Neutrophil (primary cell): Measurements from ENCODE around the gene TRIM56.
"Not testable (repeated sequence)": the region's sequence is repeated elsewhere in the genome, so short reads cannot be mapped to it uniquely, and the experiment has no call there.

Source experiments
- H3K27ac ChIP-seq: fragments of 200-600 bp; sonication (generic); 2 replicates; pipeline ENCODE4 v1.5.1; 2016; ENCODE audit warnings: mild to moderate bottlenecking, moderate library complexity
- H3K27me3 ChIP-seq: fragments of 200-600 bp; sonication (generic); 2 replicates; pipeline ENCODE4 v1.6.0; 2016; ENCODE audit warnings: mild to moderate bottlenecking
- H3K36me3 ChIP-seq: fragments of 200-600 bp; sonication (generic); 2 replicates; pipeline ENCODE4 v1.5.1; 2017
- H3K4me1 ChIP-seq, 2 experiments: fragments of 200-600 bp in 1 of 2; sonication (generic) in 1 of 2; 1 replicate in 1 of 2; 2 replicates in 1 of 2; pipeline versions ENCODE4 v1.5.1 to v1.6.1; 2013 to 2016; ENCODE audit warnings: low read depth in 1 of 2, low read length in 1 of 2, mild to moderate bottlenecking in 1 of 2, moderate library complexity in 1 of 2; ENCODE audit not compliant: control insufficient read depth in 1 of 2, insufficient read depth in 1 of 2
- H3K4me3 ChIP-seq, 2 experiments: fragments of 200-600 bp in 1 of 2; sonication (generic) in 1 of 2; 1 replicate in 1 of 2; 2 replicates in 1 of 2; pipeline ENCODE4 v1.5.1; 2013 to 2016; ENCODE audit warnings: low read depth in 1 of 2, low read length in 1 of 2, mild to moderate bottlenecking in 1 of 2, moderate library complexity in 1 of 2
- H3K9me3 ChIP-seq: fragments of 200-600 bp; sonication (generic); 2 replicates; pipeline ENCODE4 v1.5.1; 2016
- TF ChIP-seq, protein P1 (sequence below): fragments of 200-600 bp; sonication (generic); IDR thresholded peaks from 2 replicates; pipeline ENCODE4 v1.5.1; 2016; ENCODE audit warnings: antibody characterized with exemption

Gene TRIM56

DNA sequence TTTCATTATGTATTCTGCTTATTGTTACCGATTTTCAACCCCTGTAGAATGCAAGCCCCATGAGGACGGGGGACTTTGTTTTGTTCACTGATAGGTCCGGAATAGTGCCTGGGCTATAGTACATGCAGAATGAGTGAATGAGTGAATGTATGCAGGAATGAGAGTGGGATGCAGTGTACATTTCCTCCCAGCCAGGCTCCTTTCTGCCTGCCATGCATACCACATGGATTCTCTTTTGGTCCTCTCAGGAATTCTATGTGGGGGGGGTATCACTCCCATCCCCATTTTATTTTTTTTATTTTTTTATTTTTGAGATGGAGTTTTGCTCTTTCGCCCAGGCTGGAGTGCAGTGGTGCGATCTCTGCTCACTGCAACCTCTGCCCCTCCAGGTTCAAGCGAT is 16.7 kb downstream of the TRIM56 start:
- H3K9me3 ChIP-seq, result no peaks in the 10 kb centered on the region
- H3K4me1 ChIP-seq, result peaks cover 15 to 17% of the 10 kb centered on the region in 2 experiments
- H3K36me3 ChIP-seq, result no peaks in the 10 kb centered on the region
- TF ChIP-seq, protein P1, sequence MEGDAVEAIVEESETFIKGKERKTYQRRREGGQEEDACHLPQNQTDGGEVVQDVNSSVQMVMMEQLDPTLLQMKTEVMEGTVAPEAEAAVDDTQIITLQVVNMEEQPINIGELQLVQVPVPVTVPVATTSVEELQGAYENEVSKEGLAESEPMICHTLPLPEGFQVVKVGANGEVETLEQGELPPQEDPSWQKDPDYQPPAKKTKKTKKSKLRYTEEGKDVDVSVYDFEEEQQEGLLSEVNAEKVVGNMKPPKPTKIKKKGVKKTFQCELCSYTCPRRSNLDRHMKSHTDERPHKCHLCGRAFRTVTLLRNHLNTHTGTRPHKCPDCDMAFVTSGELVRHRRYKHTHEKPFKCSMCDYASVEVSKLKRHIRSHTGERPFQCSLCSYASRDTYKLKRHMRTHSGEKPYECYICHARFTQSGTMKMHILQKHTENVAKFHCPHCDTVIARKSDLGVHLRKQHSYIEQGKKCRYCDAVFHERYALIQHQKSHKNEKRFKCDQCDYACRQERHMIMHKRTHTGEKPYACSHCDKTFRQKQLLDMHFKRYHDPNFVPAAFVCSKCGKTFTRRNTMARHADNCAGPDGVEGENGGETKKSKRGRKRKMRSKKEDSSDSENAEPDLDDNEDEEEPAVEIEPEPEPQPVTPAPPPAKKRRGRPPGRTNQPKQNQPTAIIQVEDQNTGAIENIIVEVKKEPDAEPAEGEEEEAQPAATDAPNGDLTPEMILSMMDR, result no peak
- no peak overlapping the region for H3K27ac ChIP-seq
- peaks cover 46% of the 10 kb centered on the region for H3K27me3 ChIP-seq
- H3K4me3 ChIP-seq, result no peak overlapping the region

DNA sequence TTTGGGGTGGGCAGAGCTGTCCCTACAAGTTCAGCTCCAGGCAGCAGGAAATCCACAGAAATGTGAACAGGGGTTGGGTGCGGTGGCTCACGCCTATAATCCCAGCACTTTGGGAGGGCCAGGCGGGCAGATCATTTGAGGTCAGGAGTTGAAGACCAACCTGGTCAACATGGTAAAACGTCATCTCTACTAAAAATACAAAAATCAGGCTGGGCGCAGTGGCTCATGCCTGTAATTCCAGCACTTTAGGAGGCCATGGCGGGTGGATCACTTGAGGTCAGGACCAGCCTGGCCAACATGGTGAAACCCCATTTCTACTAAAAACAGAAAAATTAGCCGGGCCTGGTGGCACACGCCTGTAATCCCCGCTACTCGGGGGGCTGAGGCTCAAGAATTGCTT is 18.4 kb downstream of the TRIM56 start:
- not testable (repeated sequence) for H3K9me3 ChIP-seq
- H3K4me1 ChIP-seq, result peaks cover 31 to 33% of the 10 kb centered on the region in 2 experiments

DNA sequence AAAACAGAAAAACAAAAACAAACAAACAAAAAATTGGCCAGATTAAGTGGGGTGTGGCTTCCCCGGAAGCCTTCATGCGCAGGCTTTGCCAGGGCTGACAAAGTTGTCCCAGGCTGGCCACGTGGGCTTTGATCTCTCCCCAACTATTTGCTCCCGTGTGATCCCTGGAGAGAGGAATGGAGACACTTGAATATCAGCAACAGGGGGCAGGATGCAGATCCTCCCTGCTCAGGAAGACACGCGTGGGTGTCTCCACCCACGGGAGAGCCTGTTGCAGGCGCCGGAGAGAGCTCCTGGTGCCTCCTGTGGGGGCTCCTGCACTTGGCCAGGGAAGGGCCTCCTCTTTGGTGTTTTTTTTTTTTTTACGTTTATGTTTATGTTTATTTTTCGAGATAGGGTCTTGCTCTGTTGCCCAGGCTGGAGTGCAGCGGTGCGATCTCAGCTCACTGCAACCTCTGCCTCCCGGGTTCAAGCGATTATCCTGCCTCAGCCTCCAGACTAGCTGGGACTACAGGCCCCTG is 19.0 kb downstream of the TRIM56 start:
- H3K27me3 ChIP-seq, result peaks cover 41% of the 10 kb centered on the region
- no peaks in the 10 kb centered on the region for H3K9me3 ChIP-seq
- TF ChIP-seq, protein P1, result no peak
- H3K27ac ChIP-seq, result no peak overlapping the region
- no peak overlapping the region for H3K4me3 ChIP-seq
- H3K36me3 ChIP-seq, result no peaks in the 10 kb centered on the region
- peaks cover 32 to 34% of the 10 kb centered on the region in 2 experiments for H3K4me1 ChIP-seq

More for the DNA sequence above, 18.4 kb downstream of the TRIM56 start:
- peaks cover 46% of the 10 kb centered on the region for H3K27me3 ChIP-seq
- not testable (repeated sequence) for H3K27ac ChIP-seq, H3K4me3 ChIP-seq, H3K36me3 ChIP-seq

DNA sequence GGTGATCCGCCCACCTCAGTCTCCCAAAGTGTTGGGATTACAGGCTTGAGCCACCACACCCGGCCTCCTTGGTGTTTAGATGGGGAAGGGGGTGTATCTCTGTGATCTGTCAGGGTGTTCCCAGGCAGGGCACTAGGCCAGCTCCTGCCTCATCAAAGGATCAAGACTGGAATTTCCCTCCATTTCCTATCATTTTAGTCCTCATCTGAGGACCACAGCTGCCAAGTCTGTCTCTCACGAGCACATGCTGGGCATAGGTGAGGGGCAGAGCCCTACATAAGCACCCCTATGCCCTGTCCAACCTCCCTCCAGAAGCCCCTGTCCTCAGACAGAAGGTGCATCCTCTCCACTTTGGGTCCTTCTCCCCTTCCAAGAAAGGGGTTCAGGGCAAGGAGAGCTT is 19.5 kb downstream of the TRIM56 start:
- TF ChIP-seq, protein P1, result no peak
- Histone ChIP-seq H3K9me3 (no peaks in the 10 kb centered on the region), H3K4me1 (peaks cover 31 to 34% of the 10 kb centered on the region in 2 experiments), H3K4me3 (no peak overlapping the region), H3K36me3 (no peaks in the 10 kb centered on the region), H3K27ac (no peak overlapping the region), H3K27me3 (peaks cover 35% of the 10 kb centered on the region)

DNA sequence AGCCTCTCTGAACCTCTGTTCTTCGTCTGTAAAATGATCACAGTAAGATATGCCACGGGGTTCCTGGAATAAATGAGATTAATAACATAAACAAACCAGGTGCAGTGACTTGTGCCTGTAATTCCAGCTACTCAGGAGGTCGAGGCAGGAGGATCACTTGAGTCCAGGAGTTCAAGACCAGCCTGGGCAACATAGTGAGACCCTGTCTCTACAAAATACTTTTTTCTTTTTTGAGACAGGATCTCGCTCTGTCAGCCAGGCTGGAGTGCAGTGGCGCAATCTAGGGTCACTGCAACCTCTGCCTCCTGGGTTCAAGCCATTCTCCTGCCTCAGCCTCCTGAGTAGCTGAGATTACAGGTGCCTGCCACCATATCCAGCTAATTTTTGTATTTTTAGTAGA is 20.0 kb downstream of the TRIM56 start:
- H3K27ac ChIP-seq, H3K36me3 ChIP-seq, H3K4me3 ChIP-seq, H3K9me3 ChIP-seq: not testable (repeated sequence)
- H3K4me1 ChIP-seq, result peaks cover 27 to 30% of the 10 kb centered on the region in 2 experiments
- H3K27me3 ChIP-seq, result peaks cover 31% of the 10 kb centered on the region

DNA sequence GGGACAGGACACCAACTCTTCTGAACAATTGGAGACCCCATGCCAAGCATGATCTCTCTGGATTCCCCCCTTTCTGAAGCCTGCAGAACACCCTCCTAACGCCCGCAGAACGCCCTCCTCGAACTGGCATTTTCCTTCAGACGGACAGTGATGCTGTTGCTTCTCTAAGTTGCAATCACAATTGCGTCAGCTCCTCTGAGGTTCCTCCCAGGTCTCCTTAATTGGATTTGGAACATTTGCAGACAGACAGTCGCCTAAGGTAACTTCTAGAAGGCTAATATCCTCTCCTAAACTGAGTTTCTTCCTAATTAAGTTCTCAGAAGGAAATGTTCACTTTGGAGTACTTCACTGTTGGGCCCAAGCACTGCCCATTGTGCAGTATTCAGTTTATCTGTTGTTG is 21.1 kb downstream of the TRIM56 start:
- H3K27me3 ChIP-seq, result peaks cover 19% of the 10 kb centered on the region
- H3K9me3 ChIP-seq, result no peaks in the 10 kb centered on the region
- no peak overlapping the region for H3K27ac ChIP-seq
- no peak overlapping the region for H3K4me3 ChIP-seq
- peaks cover 25 to 29% of the 10 kb centered on the region in 2 experiments for H3K4me1 ChIP-seq
- no peaks in the 10 kb centered on the region for H3K36me3 ChIP-seq
- TF ChIP-seq, protein P1, result no peak
